Right forelimb (tissue), 1 donor: Measurements from ENCODE around the gene PLSCR4.

ENCODE experiments used
- DNase-seq: peaks from one replicate; pipeline ENCODE4 v3.0.0-alpha.2; 2018

Gene PLSCR4

DNA sequence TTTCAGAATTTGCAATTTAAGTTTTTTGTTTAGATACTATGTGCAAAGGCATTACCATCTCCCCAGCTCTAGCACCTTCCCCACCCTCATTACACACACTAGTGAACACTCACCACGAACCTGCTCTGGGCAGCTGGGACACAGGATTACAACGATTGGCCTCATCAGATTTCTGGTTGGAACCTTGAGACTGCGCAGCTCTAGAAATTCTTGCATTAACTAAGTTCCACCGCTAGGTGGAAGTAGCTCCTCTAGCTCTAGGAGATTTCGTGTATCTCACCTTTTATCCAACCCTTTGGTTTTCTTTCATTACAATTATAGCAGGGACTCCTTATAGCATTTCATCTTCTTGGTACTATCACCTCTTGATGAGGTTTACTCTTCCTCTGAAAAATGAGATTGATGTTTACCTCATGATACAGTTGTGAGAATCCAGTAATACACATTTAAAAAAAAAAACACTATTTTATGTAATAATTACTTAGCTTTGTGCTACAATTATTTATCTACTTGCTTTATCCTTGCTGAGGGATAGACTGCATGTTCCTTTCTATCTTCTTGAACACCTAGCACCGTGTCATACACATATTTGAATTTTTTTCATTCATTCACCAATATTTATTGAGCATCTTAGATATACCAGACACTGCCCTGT, 61.3 kb downstream of the PLSCR4 start:
- DNase-seq, result no peak

DNA sequence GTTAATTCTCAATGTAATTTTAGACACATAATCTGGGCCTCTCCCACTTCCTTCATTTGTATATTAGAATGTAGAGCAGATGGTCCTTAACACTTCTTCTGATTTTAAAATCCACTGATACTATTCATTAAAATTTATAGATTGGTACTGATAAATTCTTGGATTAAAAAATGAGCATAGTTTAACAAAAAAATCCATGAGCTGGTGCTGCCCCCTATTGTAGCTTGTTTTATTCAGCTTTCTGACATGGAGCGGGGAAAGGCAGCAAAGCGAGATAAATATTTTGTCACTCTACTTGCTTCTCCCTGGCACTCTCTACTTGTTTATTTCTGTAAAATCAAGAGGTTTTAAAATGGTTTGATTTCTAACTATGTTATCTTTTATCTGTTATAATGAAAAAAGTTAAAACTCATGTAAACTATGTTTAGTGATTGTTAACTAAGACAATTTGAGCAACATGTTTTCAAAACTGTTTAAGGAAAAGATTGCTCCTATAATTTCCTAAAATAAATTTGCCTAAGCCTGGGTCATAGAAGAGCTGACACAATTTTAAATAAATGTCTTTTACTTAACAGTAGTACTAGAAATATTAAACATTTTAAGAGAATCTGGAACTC, 63.5 kb downstream of the PLSCR4 start:
- DNase-seq, result no peak

DNA sequence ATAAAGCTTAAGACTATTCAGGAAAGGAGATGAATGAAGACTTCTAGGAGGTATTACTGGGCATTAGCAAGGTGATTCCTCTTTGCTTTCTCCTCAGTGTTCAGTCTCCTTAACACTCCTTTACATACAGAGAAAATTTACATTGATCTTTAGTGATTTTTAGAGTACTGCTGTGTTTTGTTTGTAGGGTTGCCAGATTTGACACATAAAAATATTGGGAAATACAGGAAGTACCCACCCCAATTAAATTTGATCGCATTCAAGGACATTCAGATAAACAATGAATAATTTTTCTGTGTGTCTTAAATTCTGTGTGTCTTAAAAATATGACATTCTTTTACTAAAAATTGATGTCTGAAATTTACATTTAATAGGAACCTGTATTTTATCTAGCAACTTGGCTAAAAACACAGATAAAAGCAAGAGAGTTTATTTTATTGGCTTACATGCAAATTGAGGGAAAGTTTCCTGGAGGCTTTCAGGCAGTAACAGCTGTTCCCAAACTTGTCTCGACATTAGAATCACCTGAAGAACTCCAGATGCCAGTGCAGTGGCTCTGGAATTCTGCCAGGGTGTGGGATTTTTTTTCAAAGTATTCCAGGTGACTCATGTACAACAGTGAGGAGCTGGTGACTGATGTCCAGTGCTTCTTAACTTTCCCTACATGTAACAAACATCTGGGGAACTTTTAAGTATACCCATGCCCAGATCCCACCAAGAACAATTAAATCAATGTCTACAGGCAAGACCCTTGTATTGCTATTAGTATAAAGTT, 66.5 kb downstream of the PLSCR4 start:
- DNase-seq, result no peak

DNA sequence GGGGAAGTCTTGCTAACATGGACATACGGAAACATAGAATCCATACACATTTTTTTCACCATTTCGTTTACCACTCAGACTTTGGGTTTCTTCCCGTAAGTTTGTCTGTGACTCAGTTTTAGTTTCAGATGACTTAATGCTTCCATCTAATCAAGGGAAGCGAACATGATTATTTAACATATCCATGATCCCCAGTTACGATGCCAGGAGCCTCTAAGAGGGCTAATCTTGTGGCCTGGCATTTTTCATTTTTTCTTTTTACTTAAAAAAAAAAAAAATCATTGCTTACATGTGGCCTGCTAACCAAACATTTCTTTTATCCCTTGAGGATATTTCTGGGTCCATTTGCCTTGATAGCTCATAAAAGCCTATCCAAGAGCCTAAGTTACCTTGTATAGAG, 69.7 kb downstream of the PLSCR4 start:
- DNase-seq, result no peak

DNA sequence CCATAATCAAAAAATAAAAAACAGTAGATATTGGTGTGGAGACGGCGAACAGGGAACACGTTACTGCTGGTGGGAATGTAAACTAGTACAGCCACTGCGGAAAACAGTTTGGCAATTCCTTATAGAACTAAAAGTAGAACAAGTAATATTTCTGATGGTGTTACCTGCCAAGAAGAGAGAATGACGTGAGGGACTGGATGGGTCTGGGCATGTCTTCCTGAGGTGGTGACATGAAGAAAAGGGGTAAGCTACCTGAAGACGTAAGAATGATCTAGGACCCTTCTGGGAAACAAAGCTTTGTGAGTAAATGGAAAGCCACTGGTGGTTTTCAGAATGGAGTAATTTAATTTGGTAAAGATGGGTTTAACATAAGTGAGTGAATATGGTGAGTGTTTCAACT, 70.5 kb downstream of the PLSCR4 start:
- DNase-seq, result no peak

DNA sequence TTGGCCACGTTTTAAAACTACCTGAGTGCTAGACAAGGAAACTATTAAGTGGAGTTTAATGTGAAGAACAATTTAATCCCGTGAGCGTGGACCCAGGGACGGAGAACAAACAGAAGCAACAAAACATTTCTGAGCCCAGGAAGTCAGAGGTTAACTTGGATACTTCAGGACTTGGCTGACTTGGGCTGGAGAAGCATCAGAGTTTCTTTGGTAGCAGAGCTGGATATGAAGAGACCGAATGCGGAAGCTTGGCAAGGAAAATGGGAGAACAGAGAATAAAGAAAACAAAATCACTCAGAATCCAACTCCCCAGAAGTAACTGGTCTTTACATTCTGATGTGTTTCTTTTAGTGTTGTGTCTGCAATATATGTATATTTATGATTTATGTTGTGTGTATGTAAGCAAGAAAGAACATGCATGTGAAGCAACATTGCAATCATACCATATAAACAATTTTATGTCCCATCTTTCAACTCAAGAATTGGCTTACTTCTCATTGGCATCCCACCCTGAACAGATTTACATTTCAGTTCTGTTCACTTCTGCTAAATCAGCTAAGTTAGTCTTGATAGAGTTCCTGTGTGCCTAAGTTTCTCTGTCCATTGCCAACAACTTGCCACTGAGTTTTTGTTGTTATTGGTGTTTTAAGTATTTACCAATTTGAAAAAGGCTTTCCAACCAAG, 72.8 kb downstream of the PLSCR4 start:
- no peak for DNase-seq

DNA sequence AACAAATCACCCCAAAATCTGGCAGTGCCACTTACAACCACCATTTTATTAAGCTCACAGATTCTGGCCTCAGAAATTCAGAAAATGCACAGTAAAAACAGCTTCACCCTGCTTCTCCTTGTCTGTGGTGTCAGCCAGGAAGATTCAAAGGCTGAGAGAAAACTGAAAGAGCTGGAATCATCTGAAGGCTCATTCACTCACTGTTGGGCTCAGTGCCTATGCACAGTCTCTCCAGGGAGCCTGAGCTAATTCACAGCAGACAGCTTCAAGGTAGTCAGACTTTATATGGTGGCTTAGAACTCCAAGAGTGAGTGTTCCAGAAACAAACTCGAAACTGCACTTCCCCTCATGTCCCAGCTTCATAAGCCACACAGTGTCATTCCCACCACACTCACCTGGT, 73.4 kb downstream of the PLSCR4 start:
- no peak for DNase-seq

DNA sequence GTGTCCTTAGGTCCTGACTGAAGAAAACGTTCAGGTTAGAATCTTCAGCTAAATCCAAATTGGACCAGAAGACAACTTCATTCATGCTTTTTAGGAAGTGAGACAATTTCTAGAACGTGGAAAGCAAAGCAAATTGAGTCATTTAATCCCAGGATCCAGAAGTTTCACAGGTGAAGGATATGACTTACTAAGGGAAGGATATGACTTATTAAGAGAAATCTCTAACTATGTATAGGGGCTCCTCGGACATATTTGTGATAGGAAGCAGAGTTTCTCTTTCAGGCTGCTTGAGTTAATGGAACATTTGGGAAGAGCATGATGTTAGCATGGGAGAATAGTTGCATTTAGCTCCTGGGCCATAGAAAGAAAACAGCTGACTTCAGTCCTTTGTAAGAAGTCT, 73.8 kb downstream of the PLSCR4 start:
- no peak for DNase-seq

DNA sequence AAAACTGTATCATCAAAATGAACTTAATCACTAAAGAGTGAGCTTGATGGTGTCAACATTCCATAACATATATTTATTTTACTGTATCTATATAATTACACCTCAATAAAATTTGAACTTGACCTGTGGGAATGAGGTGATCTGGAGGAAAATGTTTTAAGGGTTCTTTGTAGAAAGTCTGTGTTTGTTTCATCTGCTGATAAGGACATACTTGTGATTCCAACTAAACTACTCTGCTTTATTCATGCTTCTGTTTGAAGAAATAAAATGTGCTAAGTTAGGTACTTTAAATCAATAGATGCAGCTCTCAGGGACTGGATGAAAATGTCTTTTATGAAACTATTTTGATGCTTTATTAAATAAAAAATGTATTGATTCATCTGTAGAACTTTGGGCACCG, 78.3 kb downstream of the PLSCR4 start:
- DNase-seq, result no peak

DNA sequence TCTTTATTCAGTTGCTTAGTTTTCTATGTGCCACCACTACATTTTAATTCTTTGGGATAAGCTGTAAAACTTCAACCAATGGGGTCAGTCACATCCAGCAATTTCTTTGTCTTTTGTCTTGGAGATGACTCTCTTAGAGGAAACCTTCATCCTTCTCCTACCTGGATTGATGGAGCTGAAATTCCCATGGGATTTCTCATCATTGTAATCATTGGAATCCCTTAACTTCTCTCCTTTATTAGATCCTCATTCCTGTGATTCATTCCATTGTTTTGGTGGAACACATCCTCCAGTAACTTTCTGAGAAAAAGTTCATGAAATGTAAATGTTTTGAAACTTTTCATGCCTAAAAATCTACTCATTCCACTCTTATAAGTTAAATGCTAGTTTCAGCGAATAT, 80.3 kb downstream of the PLSCR4 start:
- no peak for DNase-seq

DNA sequence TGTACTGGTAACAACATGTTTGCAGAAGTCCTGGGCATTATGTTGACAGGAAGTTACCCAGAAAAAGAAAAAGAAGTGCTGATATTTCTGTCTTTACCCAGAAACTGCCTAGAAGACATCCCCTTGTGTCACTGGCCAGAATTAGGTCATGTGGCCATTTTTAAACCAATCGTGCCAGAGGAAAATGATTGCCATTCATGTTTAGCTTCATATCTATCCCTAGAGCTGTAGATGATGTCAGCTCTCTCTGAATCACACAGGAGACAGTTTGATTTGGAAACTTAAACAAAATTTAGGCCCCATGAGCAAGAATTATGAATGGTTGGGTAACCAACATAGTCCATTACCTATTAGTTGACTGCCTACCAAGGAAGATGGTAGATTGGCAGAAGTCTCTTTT, 81.0 kb downstream of the PLSCR4 start:
- no peak for DNase-seq

DNA sequence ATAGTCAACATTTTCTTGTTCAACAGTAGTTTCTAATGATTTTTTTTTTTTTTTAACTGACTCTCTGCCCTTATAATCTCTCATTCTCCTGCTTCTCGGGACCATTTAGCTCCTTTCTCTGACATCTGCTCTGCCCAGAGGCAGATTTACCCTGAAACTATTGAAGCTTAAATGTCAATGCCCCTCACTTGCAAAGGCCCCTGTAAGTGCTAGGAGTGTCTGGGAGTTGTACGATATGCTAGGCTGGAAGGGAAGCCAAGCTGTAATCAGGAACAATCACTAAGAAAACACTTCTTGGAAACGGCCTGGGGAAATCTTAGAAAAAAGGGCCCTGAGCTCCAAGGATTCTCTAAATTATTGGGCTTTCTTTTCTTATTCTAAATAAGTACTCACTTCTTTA, 84.1 kb downstream of the PLSCR4 start:
- no peak for DNase-seq

DNA sequence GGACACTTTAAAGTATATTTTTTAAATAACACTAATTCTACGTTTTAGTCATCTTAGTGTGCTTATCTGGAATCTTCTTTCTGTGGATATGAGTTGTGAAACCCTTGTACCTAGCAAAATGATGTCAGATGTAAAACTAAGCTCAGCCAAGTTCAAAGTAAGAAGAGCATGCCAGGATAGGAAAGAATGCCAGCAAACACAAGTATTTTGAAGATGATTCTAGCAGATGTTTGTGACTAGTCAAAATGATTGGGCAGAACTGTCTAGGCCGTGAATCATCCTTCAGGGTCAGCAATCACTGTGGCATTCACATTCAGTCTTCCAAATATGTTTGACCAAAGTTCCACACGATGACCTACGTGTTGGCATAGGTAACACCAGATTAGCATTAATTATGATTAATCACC, 84.5 kb downstream of the PLSCR4 start:
- DNase-seq, result no peak

DNA sequence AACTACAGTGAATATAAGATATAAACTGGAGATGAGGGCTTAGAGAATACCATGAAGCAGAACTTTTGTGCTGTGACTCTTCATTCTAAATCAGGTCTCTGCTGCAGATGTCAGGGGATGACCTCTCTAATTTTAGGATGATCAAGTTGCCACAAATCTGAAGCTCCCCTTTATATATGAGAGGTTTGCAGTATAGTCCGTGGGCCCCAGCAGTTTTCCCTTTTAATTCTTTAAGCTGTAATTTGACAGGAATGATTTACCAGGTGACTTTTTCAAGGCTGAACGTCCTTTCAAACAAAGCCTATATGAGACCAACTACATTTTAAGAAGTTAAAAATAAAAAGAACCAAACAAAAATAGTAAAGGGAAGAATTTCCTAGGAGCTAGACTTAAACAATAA, 85.0 kb downstream of the PLSCR4 start:
- DNase-seq, result no peak

DNA sequence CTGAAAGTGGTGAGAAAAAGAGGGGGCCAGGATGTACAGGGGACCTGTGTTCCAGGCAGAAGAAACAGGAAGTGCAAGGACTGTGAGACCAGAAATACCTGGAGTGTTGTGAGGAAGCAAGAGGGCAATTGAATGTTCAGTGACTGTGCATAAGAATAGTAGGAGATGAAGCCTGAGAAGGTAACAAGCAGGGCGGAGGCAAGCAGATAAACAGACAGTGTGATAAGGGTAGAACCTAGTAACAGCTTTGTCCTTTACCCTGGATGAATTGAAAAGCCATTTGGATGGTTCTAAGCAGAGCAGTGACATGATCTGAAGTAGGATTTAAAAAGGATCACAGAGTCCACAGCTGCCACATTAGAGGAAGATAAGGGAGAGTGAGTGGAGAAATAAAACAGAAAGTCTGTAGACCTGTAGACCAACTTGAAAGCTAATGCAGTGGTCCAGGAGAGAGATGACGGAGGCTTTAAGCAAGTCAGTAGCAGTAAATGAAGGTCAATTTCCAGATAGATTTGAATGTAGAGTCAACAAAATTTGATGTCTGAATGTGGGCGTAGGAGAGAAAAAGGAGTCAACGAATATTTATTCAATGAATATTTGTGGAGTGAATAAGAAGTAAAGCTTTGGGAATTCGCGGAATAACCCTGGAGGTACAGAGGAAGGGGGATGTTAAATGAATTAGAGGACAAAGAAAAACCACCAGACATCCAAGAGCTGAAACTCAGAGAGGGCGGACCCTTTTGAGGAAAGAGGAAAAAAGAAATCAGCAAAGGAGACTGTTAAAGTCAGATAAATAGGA, 85.7 kb downstream of the PLSCR4 start:
- DNase-seq, result no peak

DNA sequence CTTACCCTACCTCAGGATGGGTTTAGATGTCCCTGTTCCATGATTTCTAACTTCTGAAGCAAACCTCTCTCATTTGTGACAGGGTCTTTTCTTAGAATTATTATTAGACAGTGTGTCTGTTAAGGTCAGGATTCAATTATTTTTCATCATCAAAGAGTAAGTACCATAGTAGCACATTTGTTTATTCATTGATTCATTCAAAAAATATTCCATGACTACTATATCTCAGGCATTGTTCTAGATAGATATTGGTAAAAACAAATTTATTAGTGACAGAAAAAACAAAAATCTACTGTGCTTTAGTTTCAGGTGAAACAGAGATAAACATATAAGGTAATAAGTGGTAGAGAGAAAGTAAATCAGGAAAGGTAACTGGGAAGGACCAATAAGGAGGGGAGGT, 86.4 kb downstream of the PLSCR4 start:
- no peak for DNase-seq

DNA sequence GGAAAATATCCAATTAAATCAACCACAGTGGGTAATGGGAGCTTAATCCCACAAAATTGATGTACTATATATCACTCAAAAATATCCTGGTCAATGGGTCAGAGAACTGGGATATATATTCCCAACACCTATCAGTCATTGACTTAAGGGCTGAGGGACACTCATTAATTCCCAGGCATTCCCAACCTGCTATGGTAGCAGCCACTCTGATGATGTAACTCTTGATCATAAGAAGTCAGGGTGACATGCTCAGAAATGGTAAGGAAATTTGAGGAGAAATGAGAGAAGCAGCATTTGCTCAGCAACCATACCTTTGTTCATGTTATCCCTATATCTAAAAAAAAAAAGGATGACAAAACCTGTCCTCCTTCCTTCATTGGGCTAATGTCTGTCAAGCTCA, 86.8 kb downstream of the PLSCR4 start:
- no peak for DNase-seq

DNA sequence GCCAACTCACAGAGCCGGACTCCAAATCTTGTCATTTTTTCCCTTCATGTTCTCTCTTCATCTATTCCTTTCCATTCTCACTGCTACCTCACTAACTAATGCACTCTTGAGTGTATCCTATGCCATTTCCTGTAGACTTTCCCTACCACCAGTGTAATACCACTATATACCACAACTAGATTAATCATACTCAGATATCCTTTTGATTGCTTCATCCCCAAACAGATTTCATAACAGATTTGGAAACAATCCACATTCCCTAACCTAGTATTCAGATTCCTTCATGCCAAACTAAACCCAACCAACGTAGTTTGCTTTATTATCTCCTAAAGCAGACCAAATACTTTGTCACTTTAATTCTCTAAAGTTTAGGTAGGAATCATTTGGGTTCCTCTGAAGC, 87.3 kb downstream of the PLSCR4 start:
- DNase-seq, result no peak

DNA sequence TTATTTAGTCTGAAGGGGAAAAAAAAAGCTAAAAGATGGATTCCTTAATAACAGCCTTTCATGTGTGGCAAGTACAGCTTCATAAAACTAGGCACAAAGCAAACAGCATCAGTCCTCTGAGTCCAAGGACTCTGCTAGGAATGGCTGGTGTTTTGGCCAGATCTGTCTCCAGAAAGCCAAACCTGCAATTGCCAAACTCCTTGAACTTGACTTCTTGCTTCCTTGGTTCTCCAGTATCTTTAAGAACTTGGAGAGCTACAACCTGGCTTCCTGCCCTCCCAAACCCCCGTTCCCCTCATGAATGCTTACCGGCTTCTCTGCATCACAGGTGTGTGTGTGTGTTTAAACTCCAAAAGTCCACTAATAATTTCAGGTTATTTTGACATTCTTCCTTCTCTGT, 88.3 kb downstream of the PLSCR4 start:
- DNase-seq, result no peak

DNA sequence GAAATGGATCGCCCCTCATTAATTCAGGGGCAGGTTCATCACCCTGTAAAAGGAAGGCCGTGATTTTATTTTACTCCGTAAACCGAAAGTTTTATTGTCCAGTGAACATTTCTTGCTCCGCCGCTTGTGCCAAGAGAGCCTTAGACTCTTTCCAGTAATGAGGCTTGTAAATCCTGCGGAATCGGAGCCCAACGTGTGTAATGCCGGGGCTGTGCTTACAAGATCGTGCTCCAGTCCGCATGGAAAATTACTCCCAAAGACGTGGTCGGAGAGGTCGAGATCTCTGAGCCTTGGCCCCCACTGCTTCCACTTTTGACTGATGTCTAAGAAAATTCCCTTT, 89.3 kb downstream of the PLSCR4 start:
- DNase-seq, result peak; percentile 84

DNA sequence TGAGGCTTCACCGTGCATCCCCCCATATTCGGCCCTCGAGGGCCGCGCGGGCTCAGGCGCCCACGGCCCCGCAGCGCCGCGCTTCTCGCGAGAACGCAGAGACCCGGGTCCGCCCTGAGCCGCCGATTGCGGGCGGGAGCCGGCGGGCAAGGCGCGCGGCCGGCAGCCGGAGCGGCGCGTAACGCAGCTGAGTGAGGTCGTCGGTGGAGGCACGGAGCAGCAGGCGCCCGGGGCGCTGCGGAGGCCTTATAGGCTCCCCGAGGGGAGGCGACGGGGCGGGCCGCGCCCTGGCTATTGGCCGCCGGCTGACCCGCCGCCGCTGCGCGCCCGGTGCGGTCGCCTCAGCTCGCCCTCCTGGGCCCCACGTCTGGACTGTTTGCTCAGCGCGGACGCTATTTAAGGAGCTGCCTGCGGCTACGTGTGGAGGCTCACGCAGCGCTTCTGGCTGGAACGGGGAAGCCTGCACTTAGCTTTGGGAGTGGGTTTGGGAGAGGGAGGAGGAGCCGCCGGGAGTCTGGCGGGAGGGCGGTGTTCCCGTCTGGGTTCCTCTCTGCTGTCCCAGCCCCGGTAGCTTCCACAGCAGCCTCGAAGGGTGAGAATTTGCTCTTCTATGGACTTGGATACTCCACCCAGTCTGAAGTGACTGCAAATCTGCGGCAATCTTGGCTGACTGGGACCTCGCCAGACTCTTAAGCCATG, 89.8 kb downstream of the PLSCR4 start, which contains the start of gene PLOD2:
Gene PLOD2 (minus strand): TSS at position 221 of the 699 bp plus-strand sequence. CDS start 195 bp downstream, at position 26.
- peak; percentile 90 for DNase-seq

DNA sequence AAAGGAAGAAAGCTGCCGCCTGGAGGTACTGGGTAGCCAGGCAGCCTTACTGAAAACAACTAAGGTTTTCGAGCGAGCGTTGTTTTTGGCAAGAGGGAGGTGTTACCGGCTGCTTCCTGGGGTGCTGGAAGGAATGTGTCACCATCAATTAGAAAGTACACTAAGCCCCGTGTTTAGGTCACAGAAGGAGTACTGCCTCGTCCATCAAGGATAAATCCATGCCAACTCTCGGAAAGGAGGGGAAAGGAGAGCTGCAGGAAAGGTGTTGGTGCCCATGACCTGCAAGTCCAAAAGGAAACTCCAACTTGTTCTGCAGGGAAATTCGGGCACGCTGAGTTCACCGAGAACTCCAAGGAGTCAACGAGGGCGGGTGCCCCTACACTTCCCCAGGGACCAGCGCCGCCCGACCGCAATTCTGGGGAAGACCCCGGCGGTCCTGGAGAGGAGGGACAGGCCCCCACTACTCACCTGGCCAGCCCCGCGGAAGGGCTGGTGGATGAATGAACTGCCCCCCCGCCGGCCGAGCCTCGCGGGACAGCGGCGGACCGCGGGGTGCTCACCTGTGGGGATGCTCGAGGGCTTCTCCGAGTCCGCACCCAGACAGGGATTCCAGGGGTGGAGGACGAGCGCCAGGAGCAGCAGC, 90.5 kb downstream of the PLSCR4 start:
- DNase-seq, result peak; percentile 82
